GM10266 (cell line): ENCODE measurements around the gene THAP3.

Experiments
- DNase-seq: peaks from one replicate; pipeline ENCODE4 v3.0.0; 2012; ENCODE audit errors: extremely low spot score
- CTCF ChIP-seq: IDR thresholded peaks from 2 replicates; pipeline ENCODE4 v1.5.1; 2012; ENCODE audit warnings: mild to moderate bottlenecking, low read depth; ENCODE audit not compliant: control insufficient read depth, insufficient read depth; ENCODE audit errors: missing control alignments

THAP3 gene

GRCh38 chr1:6673816-6674398, 49.2 kb downstream of the THAP3 start:
- TF ChIP-seq CTCF: no peak
- no peak for DNase-seq

- DNase-seq: no peak
Measured at GRCh38 chr1:6674771-6675170, 50.1 kb downstream of the THAP3 start.

GRCh38 chr1:6675941-6676340, 51.3 kb downstream of the THAP3 start:
- no peak for TF ChIP-seq CTCF

More at GRCh38 chr1:6674771-6675170, 50.1 kb downstream of the THAP3 start:
- no peak for TF ChIP-seq CTCF

More at GRCh38 chr1:6675941-6676340, 51.3 kb downstream of the THAP3 start:
- DNase-seq: no peak
